Medulla oblongata (tissue), 1 donor: ENCODE results near the gene SLC43A2.

Source experiments
- DNase-seq: peaks from one replicate; pipeline ENCODE4 v3.0.0-alpha.2; 2015; ENCODE audit errors: extremely low spot score

The SLC43A2 gene

DNA sequence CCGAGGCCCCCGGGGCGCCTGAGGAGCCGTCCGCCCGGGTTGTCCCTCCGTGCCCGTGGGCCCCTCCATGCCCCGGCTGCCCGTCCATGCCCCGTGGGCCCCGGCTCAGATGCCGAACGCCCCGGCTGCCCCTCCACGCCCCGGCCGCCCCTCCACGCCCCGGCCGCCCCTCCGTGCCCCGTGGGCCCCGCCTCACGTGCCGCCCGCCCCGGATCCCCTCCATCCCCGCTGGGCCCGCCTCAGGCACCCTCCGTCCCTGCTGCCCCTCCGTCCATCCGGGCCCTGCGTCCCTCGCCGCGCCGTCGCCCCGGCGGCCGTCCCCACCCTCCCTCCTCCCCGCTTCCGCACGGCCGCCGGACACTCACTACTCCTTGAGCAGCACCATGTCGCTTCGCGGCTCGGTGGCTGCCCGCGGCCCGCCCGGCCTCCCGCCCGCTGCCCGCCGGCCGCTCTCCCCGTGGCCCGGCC, 66.4 kb downstream of the SLC43A2 start:
- no peak for DNase-seq

DNA sequence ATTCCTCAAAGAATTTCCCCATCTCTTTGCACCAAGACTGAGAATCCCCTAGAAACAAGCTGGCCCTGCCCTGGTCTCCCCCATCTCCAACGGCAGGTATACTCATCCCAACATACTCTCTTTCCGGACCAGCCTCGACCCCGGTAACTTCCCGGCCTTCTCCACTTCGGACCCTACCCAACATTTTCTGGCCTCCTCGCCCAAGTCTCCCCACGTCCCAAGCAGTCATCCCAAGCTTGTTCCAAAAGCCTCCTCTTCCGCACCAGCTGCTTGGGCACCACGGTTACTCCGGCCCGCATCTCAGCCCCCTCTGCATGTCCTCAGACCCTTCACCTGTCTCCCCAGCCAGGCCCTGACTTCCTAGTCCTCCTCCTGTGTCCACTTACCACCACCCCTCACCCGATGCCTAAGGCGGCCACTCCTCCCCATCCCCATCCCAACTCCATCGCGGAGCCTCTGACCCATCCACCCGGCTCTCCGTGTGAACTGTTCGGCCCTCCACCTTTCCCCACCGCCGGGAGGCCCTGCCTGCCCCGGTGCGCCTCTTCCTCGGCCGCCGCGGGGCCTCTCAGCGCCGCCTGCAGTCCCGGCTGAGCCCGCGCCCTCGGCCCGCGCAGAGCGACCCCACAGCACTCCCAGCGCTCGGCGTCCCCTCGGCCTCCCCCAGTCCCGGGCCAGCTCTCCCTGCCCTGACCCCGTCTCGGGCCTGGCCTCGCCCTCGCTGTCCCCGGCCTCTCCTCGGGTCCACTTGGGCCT, 67.0 kb downstream of the SLC43A2 start:
- DNase-seq = no peak

DNA sequence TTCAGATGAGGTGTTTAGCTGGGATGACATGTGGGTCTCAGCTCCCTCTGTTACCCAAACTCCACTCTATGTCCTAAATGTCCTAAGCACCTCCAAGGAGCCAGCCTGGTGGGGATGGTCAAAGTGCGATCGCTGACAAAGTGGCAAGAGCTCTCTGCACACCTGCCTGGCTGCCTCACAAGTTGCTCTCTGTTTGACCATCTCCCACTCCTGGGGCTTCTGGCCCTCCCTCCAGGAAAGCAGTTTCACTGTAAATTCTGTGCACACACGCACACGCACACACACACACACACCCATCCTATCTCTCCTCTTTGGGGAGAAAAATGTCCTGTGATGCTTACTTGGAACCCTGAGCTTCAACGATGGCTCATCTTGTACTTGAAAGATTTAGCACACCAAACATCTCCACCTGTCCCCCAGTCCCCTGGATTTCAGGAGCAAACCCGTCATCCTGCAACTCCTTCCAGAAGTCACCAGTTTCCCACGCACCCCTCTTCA, 67.7 kb downstream of the SLC43A2 start:
- no peak for DNase-seq

DNA sequence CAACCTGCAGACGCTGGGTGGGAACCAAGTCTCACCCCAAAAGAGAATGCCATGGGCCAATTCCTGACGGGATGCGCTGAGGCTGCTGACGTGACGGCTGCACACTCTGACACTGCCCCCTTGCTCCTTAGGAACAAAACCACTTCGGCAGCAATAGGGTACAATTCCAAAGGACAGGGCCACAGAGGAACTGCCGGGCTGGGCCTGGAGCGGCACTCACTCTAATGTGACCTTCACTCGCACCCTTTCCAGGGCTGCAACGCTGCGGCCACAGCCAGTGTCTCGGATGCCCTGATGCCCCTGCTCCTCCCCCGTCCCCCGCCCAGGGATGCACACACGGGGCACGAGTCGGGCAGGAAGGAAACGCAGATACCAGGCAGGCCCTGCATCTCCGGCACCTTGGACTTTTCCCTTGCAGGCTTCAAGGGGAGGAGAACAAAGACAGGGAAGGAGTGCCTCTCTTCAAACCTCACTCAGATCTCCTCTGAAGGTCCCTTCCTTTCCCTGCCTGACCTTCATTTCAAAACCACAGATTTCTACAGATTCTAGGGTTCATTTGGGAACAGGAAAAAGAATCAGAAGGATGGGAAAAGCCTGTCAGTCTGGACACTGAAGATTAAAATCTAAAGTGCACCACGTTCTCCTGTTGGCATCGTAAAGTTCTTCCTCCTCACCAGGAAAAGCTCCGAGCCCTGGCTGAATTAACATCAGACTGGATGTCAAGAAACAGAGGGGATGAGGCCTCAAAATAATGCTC, 68.4 kb downstream of the SLC43A2 start:
- DNase-seq = no peak

DNA sequence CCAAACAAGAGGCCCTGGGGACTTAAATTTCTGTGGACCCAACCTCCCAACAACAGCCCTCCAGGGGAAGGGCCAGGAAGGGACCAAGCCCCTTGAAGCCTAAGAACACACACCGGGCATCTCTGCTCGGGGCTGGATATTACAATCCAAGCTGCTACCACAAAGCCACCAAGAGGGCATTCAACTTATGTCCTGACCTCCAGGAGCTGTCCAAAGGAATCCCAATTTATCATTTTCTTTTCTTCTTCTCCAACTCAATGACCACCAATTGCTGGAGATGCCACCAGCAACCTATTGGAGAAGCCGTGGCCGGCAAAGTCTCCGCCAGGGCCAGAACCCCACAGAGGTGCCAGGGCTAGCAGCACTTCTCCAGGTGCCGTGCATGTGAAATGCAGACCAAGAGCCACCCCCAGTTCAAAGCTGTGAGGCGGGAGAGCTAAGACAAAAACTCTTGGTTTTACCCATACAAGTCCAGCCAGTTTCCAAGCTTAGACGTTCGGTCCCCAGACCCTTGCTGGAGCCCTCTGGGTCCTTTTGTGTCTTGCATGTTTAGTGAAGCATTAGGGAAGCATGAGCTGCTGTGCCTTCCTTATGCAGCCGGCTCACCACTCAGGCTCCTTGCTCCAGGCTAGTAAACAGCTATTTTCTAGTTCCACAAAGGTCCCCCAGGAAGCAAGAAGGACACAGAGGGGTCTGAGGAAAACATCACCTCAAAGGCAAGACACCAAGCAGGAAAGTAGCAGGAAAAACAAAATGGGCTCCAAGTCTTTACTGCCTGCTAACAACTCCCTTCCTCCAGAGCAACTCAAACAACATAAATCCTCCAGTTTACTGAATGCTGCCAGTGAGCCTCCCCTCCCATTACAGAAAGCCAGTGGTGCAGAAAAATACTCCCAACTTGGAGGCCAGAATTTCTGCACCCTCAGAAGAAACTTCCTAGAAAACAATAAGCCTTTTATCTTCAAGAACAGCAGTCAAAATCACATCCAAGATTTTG, 69.3 kb downstream of the SLC43A2 start:
- peak; percentile 29 for DNase-seq

DNA sequence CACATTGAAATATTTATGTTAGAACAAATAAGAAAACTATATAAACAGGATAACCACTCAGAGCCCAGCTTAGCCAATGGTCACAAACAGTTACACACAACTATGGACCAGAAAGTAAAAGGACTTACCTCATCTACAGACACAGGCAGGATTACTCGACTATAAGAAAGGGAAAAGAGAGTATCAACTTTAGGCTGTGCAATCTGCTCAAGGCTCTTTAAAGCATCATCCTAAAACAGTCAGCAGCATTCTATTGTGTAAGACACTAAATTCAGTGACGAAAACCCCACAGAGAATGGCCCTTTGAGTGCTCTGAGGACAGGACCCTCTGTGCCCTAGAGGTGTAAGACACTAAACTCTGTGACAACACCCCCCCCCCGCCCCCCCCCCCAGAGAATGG, 70.2 kb downstream of the SLC43A2 start:
- DNase-seq = no peak

DNA sequence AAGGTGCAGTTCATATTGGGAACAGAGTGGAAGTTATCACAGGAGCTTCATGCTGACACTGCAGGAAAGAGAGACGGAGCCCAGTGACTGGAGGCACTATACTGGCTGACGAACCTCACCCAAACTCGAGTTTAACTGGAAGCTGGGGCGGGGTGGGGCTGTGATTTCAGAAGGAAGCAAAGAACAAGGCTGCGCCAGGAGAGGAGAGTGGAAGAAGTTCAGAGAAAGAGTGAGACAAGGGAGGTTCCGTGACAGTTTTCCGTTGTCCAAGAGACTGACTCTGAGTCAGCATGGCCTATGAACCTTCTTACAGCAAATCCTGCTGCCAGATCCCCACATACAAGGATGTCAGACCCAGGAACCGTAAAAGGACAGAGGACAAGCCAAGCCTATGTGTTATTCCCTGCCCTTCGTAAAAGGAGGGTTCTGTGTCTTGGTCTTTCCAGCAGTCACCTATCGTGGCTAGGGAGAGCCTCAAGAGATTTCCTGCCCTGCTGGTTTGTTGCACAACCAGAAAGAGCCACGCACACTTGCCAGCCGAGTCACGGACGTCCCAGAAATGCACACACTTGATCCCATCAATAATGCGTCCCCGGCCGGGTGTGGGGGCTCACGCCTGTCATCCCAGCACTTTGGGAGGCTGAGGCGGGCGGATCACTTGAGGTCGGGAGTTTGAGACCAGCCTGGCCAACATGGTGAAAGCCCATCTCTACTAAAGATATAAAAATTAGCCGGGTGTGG, 71.1 kb downstream of the SLC43A2 start:
- no peak for DNase-seq

DNA sequence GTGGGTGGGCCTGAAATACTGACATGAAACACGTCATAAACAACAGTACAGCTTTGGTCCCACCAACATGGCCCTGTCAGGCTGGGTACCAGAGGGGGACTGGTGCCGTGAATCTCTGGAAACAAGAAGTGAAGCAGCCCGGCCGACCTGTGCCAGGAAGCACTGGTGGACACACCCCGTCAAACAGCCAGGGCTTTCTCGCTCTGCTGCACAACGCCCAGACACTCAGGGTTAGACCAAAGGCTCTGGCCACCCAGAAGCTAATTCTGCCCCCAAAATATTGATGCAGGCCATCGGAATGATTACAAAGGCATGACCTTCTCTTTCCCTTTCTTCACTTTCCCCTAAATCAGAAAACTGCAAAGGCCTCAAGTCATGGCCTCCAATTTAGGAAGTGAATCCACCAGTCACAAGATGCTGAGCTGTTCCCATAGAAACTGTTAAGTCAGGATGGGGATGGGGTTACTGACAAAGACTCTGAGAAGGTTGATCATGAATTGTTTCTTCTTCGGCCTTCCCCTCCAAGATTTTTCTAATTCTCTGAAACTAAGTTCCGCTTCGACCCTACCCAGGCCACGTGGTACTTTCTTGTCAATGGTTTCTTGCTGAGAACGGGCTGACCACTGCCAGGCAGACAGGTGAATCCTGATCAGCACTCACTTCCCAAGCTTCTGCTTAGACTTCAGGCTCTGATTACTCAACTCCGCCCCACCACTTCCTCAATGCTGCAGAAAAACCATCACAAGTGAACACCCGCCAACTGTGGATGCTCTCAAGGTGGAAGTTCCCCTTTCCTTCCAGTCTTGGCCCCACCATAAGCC, 72.8 kb downstream of the SLC43A2 start:
- peak; percentile 77 for DNase-seq

DNA sequence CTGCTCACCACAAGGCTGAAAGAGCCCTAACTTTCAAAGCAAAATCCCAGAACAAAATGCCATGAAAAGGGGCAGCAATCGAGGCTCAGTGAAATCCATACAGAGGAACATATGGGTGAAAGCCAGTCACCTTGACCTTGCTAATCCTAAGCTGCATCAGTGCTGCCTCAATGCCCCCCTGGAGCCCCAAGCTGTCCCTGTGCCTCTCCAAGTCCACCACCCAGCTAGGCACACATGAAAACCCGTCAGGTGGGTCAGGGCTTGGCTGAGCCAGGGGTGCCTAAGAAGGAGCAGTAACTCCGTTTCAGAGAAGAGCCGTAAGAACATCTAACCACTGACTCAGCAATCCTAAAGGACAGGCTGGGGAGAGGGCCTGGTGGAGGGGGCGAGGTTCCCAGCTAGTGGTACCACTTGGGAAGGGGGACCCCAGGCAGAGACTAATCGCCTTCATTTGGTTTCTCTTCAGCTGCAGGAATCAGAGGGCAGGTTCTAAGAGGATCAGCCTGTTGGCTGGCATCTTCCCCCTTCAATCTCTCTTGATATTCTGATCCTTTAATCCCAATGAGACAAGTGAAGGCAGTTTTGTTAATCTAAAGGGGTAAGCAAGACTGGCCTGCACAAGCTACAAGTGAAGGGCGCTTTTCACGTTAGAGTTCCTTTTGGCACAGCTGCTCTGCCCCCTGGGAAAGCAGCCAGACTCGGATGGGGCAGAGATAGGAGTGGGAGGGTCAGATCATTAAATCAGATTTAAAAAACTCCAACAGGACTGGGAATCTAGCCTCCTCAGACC, 73.7 kb downstream of the SLC43A2 start:
- DNase-seq = no peak

DNA sequence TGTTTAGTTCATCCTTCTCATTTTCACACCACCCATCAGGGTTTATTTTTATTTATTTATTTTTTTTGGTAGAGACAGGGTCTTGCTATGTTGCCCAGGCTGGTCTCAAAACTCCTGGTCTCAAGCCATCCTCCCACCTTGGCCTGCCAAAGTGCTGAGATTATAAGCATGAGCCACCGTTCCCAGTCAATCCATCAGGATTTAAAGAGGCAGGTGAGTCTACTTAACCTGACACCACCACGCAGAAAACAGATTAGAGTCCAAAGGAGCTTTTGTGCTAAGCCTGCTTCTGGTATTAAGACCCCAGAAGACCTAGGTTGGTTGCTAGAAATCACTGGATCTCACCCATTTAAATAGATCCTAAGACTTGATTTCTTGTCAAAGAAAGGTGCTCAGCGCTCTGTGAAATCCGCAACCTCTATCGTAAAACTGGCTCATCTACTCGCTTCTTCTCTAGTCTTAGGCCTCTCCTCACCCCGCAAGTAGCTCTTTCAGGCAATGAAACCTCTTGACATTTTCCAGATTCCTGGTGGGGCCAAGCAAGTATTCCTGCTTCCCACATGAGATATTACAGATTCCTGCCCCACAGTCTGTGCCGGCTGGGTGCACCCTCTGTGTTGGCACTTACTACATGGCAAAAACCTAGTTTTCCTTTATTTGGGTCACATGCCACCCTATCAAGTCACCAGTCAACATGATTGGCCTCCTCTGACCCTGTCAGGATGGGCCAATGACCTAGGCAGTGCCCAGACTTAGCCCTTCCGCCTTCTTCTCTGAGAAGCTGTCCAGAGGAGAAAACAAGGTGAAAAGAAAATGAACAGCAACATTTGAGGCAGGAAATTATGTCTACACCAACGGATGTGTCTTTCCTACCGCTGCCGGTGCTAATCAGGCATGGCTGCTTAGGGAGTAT, 75.0 kb downstream of the SLC43A2 start:
- DNase-seq = no peak

DNA sequence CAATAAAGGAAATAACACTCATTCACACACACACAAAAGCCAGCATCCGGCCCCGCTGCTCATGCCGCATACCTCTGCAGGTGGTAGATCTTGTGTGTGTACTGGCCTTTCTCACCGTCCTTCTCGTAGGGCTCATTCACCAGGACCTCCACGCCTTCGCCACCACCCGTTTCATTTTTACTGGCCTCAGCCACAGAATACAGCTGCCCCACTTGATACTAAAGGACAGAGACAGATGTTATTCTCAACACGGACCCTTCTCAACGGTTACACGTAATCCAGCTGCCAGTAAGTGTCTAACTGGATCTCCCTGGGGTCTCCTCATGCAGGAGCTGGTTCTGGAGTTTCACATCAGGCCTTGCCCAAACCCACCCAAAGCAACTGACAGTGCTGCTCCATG, 75.7 kb downstream of the SLC43A2 start:
- DNase-seq = no peak

DNA sequence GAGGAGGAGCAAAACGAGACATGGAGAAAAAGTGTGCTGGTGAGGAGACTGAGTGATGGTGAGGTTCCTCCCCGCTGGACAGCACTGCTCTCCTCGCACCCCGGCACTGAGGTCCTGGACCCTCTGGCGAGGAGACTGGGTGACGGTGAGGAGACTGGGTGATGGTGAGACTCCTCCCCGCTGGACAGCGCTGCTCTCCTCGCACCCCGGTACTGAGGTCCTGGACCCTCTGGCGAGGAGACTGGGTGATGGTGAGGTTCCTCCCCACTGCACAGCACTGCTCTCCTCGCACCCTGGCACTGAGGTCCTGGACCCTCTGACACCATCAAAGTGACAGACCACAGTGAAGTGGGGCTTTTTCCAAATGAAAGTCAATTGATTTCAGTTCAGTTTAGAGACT, 76.9 kb downstream of the SLC43A2 start:
- DNase-seq = no peak

DNA sequence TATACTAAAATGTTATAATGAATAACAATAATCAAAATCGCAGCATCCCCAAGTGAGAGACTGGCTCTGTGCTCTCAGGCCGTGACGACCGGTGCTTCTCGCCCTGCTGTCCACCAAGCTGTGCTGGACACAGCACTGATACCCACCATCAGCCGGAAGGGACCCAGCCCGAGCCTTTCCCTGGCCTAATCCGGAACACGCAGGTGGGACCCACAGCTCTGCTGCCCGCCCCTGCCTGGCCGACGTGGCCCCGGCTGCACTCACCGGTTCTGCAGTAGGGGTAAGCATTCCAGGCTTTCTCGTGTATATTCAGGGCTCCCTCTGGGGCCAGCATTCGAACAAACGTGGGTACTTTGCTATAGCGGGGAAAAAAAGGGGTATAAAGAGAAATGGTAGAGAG, 80.6 kb downstream of the SLC43A2 start:
- DNase-seq = no peak

DNA sequence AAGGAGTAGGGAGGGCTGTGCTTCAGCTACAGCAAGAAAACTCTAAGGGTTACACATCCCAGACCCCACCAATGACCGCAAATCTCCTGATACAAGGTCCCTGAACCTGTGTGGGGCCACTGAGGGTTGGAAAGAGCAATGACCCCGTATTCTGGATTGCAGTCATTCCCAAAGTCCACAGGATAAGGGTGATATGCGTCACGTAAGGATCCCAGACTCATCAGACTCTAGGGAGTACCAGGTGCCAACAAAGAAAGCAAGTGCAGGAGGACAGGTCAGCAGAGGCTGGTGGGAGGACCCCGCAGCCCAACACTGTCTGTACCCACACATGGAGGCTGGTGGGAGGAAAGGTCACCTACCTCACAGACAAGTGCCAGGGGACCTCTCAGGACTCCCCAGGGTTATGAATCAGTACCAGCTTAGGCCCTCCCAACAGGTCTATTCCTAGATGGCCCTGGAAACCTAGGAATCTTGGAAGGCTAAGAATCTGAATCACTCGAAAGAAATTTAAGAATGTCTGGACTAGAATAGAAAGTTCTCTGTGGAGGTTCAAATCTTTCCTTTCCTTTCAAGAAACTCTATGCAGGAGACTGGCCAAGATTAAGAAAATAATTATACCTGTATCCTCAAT, 82.2 kb downstream of the SLC43A2 start:
- no peak for DNase-seq

DNA sequence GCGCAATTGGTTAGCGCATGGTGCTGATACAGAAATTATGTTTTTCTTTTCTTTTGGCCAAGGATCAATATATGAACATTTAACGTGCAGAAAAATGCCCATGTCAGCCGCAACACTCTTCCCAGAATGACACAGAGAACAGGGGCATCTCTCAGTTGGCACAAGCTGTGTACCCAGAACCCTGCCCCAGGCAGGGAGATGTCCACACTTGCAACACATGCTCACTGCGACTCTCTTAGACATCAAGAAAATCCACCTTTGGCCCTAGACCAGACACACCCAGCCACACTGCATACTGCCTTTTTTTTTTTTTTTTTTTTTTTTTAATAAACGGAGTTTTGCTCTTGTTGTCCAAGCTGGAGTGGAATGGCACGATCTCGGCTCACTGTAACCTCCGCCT, 83.0 kb downstream of the SLC43A2 start:
- DNase-seq = no peak

DNA sequence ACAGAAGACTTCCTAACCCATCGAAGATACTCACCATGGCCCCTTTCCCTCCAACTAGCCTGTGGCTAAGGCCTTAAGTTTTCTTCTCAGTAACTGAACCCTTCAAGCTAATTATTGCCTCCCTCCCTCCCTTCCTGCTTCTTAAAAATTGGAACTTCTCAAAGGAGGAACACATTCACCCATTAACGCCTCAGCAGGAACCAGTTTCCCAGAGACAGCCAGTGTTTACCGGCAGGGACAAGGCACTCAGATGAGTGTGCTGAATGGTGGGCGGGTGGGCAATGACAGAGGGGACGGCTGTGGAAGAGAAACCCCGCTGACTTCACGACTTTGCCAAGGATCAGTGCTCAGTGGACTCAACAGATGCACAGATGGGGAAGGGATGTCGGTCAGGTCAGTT, 86.3 kb downstream of the SLC43A2 start:
- DNase-seq = no peak

DNA sequence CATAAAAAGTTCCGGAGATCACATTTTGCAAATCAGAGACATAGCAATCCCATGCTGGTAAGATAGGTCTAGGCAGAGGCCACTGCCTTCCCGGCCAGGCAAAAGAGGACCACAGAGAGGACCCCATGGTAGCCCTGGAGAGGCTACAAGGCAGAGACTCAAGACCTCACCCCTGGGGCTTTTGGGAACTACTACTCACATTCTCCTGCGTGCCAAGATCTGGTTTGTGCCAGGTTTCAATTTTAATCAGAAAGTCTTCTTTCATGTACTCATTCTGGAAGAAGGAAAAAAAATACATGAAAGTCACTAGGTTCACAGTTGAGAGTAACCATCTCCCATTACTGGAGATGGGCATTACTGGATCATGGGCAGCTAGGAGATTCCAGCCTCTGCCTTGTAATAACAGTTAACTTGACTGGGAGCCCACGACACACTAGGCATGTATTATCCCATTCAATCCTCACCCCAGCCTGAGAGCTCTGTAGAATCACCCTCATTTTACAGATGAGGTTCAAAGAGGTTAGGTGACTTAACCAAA, 87.2 kb downstream of the SLC43A2 start:
- DNase-seq = no peak

DNA sequence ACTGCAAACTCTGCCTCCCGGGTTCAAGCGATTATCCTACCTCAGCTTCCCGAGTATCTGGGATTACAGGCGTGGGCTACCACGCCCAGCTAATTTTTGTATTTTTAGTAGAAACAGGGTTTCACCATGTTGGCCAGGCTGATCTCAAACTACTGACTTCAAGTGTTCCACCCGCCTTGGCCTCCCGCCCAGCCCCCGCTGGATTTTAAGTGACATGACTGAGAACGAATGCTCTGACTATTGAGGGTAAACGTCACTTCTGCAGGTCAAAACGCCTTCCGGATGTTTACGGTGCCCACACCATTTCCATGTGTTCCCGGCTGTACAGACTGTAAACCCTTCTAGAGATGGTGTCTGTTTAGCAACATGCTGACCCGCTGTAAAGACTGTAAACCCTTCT, 88.8 kb downstream of the SLC43A2 start:
- DNase-seq = no peak
